Measurements from ENCODE around the gene KDM4D. TPM values are rescaled to one million over a fixed set of nuclear protein-coding genes. Genes with fewer than 3 reads are reported as not detected.

Gene KDM4D
- total RNA-seq, 1 experiment from 2014 or later, result 2.7 TPM

DNA sequence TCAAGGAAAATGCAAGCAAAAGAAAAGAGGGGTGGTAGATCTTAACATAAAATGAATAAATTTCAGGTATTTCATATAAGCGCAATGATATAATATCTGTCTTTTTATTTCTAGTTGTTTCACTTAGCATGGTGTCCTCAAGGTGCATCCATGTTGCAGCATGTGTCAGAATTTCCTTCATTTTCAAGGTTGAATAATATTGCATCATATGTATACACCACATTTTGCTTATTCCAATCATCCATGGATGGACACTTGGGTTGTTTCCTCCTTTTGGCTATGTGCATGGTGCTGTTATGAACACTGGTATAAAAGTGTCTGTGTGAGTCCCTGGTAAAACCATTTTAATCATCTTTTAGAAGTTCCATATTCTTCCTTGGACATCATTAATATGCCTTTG lies 68.7 kb downstream of the KDM4D start:
- Histone ChIP-seq H4K20me1 (ENCODE audit: low read length) (no peaks in the 10 kb centered on the region), H3K4me1 (ENCODE audit: insufficient read depth, low read length) (no peaks in the 10 kb centered on the region), H3K79me2 (ENCODE audit: low read length) (no peaks in the 10 kb centered on the region), H3K27me3 (ENCODE audit: low read length) (peaks cover 44% of the 10 kb centered on the region), H3K9me2 (replicated peaks; ENCODE audit: low read length) (no peaks in the 10 kb centered on the region), H3F3A (ENCODE audit: low read length, unreplicated experiment) (no peaks in the 10 kb centered on the region), H2AFZ (ENCODE audit: low read length) (no peak overlapping the region), H3K9ac (ENCODE audit: low read length) (no peak overlapping the region), H3K27ac (ENCODE audit: low read length) (no peak overlapping the region), H3K4me2 (ENCODE audit: low read length) (no peak overlapping the region), H3K4me3 (ENCODE audit: low read length) (no peak overlapping the region), H3K36me3 (ENCODE audit: low read depth, low read length) (no peaks in the 10 kb centered on the region), H3K9me3 (ENCODE audit: low read length) (no peaks in the 10 kb centered on the region)
- intact Hi-C loops (cut with micrococcal nuclease), result no loop called here
- POLR2A ChIA-PET (ENCODE audit: unreplicated experiment), result no interaction called here
- TF ChIP-seq EZH2phosphoT487 (IDR thresholded peaks at IDR 0.05; ENCODE audit: borderline replicate concordance, low read length) (no peak), EZH2 (IDR thresholded peaks at IDR 0.05; ENCODE audit: low read length, unreplicated experiment) (no peak)
- TF ChIP-seq, protein P1, sequence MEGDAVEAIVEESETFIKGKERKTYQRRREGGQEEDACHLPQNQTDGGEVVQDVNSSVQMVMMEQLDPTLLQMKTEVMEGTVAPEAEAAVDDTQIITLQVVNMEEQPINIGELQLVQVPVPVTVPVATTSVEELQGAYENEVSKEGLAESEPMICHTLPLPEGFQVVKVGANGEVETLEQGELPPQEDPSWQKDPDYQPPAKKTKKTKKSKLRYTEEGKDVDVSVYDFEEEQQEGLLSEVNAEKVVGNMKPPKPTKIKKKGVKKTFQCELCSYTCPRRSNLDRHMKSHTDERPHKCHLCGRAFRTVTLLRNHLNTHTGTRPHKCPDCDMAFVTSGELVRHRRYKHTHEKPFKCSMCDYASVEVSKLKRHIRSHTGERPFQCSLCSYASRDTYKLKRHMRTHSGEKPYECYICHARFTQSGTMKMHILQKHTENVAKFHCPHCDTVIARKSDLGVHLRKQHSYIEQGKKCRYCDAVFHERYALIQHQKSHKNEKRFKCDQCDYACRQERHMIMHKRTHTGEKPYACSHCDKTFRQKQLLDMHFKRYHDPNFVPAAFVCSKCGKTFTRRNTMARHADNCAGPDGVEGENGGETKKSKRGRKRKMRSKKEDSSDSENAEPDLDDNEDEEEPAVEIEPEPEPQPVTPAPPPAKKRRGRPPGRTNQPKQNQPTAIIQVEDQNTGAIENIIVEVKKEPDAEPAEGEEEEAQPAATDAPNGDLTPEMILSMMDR (conservative IDR thresholded peaks at IDR 0.05; ENCODE audit: low read depth, low read length), result no peak
- BruUV-seq (replicated peaks), result no TSS peak
- DNase-seq (no peak), ATAC-seq (no peak)
- CTCF ChIA-PET, result no interaction called here

DNA sequence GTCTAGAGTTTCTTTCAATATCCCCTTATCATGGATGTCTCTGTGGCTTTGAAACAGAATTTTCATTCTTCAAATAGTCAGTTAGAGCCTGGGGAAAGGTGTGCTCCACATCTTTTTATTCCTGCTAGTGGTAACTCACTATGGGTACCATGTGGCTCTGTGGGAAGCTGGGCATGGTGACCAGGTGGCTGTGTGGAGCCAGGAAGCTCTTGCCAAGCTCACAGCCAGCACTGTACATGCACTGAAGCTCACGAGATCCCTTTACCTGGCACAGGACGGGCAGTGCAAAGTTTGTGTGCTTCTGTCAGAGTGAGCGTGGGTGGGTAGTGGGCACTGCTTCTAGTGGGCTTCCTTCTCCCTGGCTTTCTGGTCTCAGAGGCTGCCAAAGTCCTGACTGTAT lies 69.4 kb downstream of the KDM4D start:
- no peaks in the 10 kb centered on the region for H3K4me1 ChIP-seq (ENCODE audit: insufficient read depth, low read length)
- no peaks in the 10 kb centered on the region for H3K9me2 ChIP-seq (replicated peaks; ENCODE audit: low read length)

DNA sequence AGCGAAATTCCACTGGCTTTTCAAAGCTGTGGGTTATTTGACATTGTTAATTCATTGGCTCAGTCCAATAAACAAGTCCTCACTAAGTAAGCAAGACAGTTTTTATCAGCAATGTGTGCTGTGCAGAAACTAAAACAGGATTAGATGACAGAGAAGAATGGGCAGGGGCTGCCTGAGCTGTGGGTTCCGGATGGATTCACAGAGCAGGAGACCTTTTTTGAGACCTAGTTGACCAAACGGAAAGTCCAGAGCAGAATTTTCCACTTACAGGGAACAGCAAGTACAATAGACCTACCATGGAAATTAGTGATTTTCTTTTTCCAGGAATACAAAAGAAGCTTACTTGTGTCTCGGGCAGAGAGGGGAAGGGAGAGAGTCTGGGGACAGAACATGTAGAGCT lies 70.5 kb downstream of the KDM4D start:
- H2AFZ ChIP-seq (ENCODE audit: low read length), result no peak overlapping the region
- BruUV-seq (replicated peaks), result no TSS peak

More for the DNA sequence above, 69.4 kb downstream of the KDM4D start:
- H3K27me3 ChIP-seq (ENCODE audit: low read length), result peaks cover 49% of the 10 kb centered on the region
- H2AFZ ChIP-seq (ENCODE audit: low read length), result no peak overlapping the region
- no peaks in the 10 kb centered on the region for H3K36me3 ChIP-seq (ENCODE audit: low read depth, low read length)
- no TSS peak for BruUV-seq (replicated peaks)
- H3K4me2 ChIP-seq (ENCODE audit: low read length), result no peak overlapping the region
- no peaks in the 10 kb centered on the region for H4K20me1 ChIP-seq (ENCODE audit: low read length)
- H3K9ac ChIP-seq (ENCODE audit: low read length), result no peak overlapping the region
- POLR2A ChIA-PET (ENCODE audit: unreplicated experiment), result no interaction called here
- H3K79me2 ChIP-seq (ENCODE audit: low read length), result no peaks in the 10 kb centered on the region
- ATAC-seq (no peak), DNase-seq (no peak)
- no peaks in the 10 kb centered on the region for H3F3A ChIP-seq (ENCODE audit: low read length, unreplicated experiment)
- H3K27ac ChIP-seq (ENCODE audit: low read length), result no peak overlapping the region
- CTCF ChIA-PET, result no interaction called here
- no peaks in the 10 kb centered on the region for H3K9me3 ChIP-seq (ENCODE audit: low read length)
- intact Hi-C loops (cut with micrococcal nuclease), result no loop called here
- TF ChIP-seq EZH2 (IDR thresholded peaks at IDR 0.05; ENCODE audit: low read length, unreplicated experiment) (no peak), EZH2phosphoT487 (IDR thresholded peaks at IDR 0.05; ENCODE audit: borderline replicate concordance, low read length) (no peak)
- TF ChIP-seq, protein P1 (conservative IDR thresholded peaks at IDR 0.05; ENCODE audit: low read depth, low read length), result no peak
- H3K4me3 ChIP-seq (ENCODE audit: low read length), result no peak overlapping the region

More for the DNA sequence above, 70.5 kb downstream of the KDM4D start:
- H3K4me3 ChIP-seq (ENCODE audit: low read length), result no peak overlapping the region
- H3K27me3 ChIP-seq (ENCODE audit: low read length), result peaks cover 60% of the 10 kb centered on the region
- no peaks in the 10 kb centered on the region for H4K20me1 ChIP-seq (ENCODE audit: low read length)
- H3F3A ChIP-seq (ENCODE audit: low read length, unreplicated experiment), result no peaks in the 10 kb centered on the region
- ATAC-seq, result no peak
- ChIA-PET CTCF (no interaction called here), POLR2A (ENCODE audit: unreplicated experiment) (no interaction called here)
- H3K27ac ChIP-seq (ENCODE audit: low read length), result no peak overlapping the region
- no peak overlapping the region for H3K4me2 ChIP-seq (ENCODE audit: low read length)
- no peaks in the 10 kb centered on the region for H3K9me2 ChIP-seq (replicated peaks; ENCODE audit: low read length)
- DNase-seq, result no peak
- no peaks in the 10 kb centered on the region for H3K4me1 ChIP-seq (ENCODE audit: insufficient read depth, low read length)
- no peaks in the 10 kb centered on the region for H3K79me2 ChIP-seq (ENCODE audit: low read length)
- no peaks in the 10 kb centered on the region for H3K36me3 ChIP-seq (ENCODE audit: low read depth, low read length)
- TF ChIP-seq, protein P1 (conservative IDR thresholded peaks at IDR 0.05; ENCODE audit: low read depth, low read length), result no peak
- TF ChIP-seq EZH2phosphoT487 (IDR thresholded peaks at IDR 0.05; ENCODE audit: borderline replicate concordance, low read length), result no peak
- no peak for TF ChIP-seq EZH2 (IDR thresholded peaks at IDR 0.05; ENCODE audit: low read length, unreplicated experiment)
- H3K9me3 ChIP-seq (ENCODE audit: low read length), result no peaks in the 10 kb centered on the region
- H3K9ac ChIP-seq (ENCODE audit: low read length), result no peak overlapping the region
- intact Hi-C loops (cut with micrococcal nuclease), result no loop called here

Data from PC-3 (cell line).